ENCODE results near the gene HES3.

The HES3 gene

DNA sequence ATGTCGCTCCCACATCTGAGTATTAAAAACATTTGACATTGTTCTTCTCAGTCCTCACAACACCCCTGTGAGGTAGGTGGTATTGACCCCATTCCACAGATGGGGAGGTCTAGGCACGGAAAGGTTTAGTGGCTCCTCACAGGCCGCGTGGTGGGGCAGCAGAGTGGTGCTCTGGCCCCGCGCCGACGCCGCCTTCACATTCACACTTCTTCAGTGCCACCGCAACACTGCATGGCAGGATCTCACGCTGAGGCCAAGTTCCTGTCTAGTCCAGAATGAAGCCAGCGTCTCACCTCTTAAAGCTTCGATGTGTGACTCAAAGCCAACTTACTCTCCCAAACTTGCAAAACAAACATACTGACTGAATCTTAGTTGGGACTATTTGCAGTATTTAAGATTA, 20.4 kb upstream of the HES3 start:
- Histone ChIP-seq H3K4me1 (ENCODE audit: insufficient read depth, low read length) (no peaks in the 10 kb centered on the region), H3K36me3 (ENCODE audit: insufficient read depth, low read depth, low read length) (peaks cover 82% of the 10 kb centered on the region), H3K9ac (ENCODE audit: low read depth, low read length) (no peak overlapping the region), H3K27me3 (ENCODE audit: insufficient read depth, low read length) (no peaks in the 10 kb centered on the region), H3K9me3 (ENCODE audit: insufficient read depth, low read depth, low read length) (no peaks in the 10 kb centered on the region), H3K27ac (ENCODE audit: low read length) (no peak overlapping the region), H3K4me3 (ENCODE audit: low read length) (no peak overlapping the region)

- Histone ChIP-seq H3K9ac (ENCODE audit: low read depth, low read length) (no peak overlapping the region), H3K4me3 (ENCODE audit: low read length) (no peak overlapping the region), H3K36me3 (ENCODE audit: insufficient read depth, low read depth, low read length) (peaks cover 90% of the 10 kb centered on the region), H3K27ac (ENCODE audit: low read length) (no peak overlapping the region), H3K27me3 (ENCODE audit: insufficient read depth, low read length) (no peaks in the 10 kb centered on the region), H3K4me1 (ENCODE audit: insufficient read depth, low read length) (no peaks in the 10 kb centered on the region), H3K9me3 (ENCODE audit: insufficient read depth, low read depth, low read length) (no peaks in the 10 kb centered on the region)
These were observed 19.3 kb upstream of the HES3 start for GRCh38 chr1:6224718-6225117.

- H3K36me3 ChIP-seq (ENCODE audit: insufficient read depth, low read depth, low read length): peaks cover 94% of the 10 kb centered on the region
These were observed 18.3 kb upstream of the HES3 start for GRCh38 chr1:6225651-6226050.

DNA sequence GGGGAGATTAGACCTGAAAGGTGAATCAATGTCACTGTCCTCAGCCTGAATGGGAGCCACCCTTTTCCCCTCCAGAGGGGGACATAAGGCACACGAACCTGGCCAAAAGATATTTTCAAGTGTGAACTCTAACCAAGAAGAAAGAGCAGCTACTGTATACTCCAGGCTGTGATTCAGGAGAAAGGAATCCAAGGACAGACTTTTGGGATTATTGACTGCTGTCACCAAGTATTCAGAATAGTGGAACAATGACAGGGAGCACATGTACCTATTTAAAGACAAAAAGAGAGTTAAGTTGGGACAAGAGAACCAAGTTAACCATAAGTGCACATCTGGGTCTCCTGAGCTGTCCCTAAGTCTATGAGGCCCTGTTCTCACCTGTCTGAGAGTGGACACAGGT, 10.6 kb upstream of the HES3 start:
- Histone ChIP-seq H3K4me3 (ENCODE audit: low read length) (no peak overlapping the region), H3K4me1 (ENCODE audit: insufficient read depth, low read length) (peaks cover 10% of the 10 kb centered on the region; the same call in 1 of the 2 replicates), H3K27me3 (ENCODE audit: insufficient read depth, low read length) (no peaks in the 10 kb centered on the region), H3K36me3 (ENCODE audit: insufficient read depth, low read depth, low read length) (peaks cover 57% of the 10 kb centered on the region), H3K9ac (ENCODE audit: low read depth, low read length) (peak overlapping the region; percentile 32; the same call in 1 of the 2 replicates), H3K27ac (ENCODE audit: low read length) (no peak overlapping the region), H3K9me3 (ENCODE audit: insufficient read depth, low read depth, low read length) (no peaks in the 10 kb centered on the region)

More at GRCh38 chr1:6225651-6226050, 18.3 kb upstream of the HES3 start:
- Histone ChIP-seq H3K9ac (ENCODE audit: low read depth, low read length) (no peak overlapping the region), H3K4me3 (ENCODE audit: low read length) (no peak overlapping the region), H3K9me3 (ENCODE audit: insufficient read depth, low read depth, low read length) (no peaks in the 10 kb centered on the region), H3K27me3 (ENCODE audit: insufficient read depth, low read length) (no peaks in the 10 kb centered on the region), H3K27ac (ENCODE audit: low read length) (no peak overlapping the region), H3K4me1 (ENCODE audit: insufficient read depth, low read length) (no peaks in the 10 kb centered on the region)

GRCh38 chr1:6234502-6235295, 9.3 kb upstream of the HES3 start:
- Histone ChIP-seq H3K27ac (ENCODE audit: low read length) (no peak overlapping the region), H3K4me3 (ENCODE audit: low read length) (peak overlapping the region; percentile 88), H3K9ac (ENCODE audit: low read depth, low read length) (peak overlapping the region; percentile 94)

GRCh38 chr1:6235296-6235677, 8.7 kb upstream of the HES3 start:
- no peaks in the 10 kb centered on the region for H3K9me3 ChIP-seq (ENCODE audit: insufficient read depth, low read depth, low read length)
- H3K4me3 ChIP-seq (ENCODE audit: low read length): peak overlapping the region; percentile 88
- peaks cover 40% of the 10 kb centered on the region for H3K36me3 ChIP-seq (ENCODE audit: insufficient read depth, low read depth, low read length)
- no peak overlapping the region for H3K27ac ChIP-seq (ENCODE audit: low read length)
- peaks cover 3% of the 10 kb centered on the region for H3K27me3 ChIP-seq (ENCODE audit: insufficient read depth, low read length)
- peaks cover 24% of the 10 kb centered on the region; the same call in 1 of the 2 replicates for H3K4me1 ChIP-seq (ENCODE audit: insufficient read depth, low read length)
- H3K9ac ChIP-seq (ENCODE audit: low read depth, low read length): peak overlapping the region; percentile 94

More at GRCh38 chr1:6234502-6235295, 9.3 kb upstream of the HES3 start:
- Histone ChIP-seq H3K36me3 (ENCODE audit: insufficient read depth, low read depth, low read length) (peaks cover 46% of the 10 kb centered on the region), H3K9me3 (ENCODE audit: insufficient read depth, low read depth, low read length) (no peaks in the 10 kb centered on the region), H3K4me1 (ENCODE audit: insufficient read depth, low read length) (peaks cover 18% of the 10 kb centered on the region; the same call in 1 of the 2 replicates), H3K27me3 (ENCODE audit: insufficient read depth, low read length) (no peaks in the 10 kb centered on the region)

DNA sequence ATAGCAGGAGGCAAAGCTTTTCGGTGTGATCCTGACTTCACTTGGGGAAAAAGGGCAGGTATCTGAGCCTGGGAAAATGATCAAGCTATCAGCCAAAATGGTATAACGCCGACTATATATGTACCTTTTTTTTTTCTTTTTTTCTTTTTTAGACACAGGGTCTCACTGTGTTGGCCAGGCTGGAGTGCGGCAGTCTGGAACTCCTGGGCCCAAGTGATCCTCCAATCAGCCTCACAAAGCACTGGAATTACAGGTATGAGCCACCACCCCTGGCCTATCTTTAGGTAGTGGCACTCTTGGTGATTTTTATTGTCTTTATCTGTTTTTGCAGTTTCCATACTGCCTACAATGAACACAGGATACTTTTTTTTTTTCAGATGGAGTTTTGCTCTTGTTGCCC, 6.9 kb upstream of the HES3 start:
- peaks cover 36% of the 10 kb centered on the region for H3K4me1 ChIP-seq (ENCODE audit: insufficient read depth, low read length)
- no peaks in the 10 kb centered on the region for H3K9me3 ChIP-seq (ENCODE audit: insufficient read depth, low read depth, low read length)

GRCh38 chr1:6239213-6239752, 4.7 kb upstream of the HES3 start:
- peak overlapping the region; percentile 99 for H3K27ac ChIP-seq (ENCODE audit: low read length)
- peaks cover 32% of the 10 kb centered on the region for H3K27me3 ChIP-seq (ENCODE audit: insufficient read depth, low read length)
- H3K4me1 ChIP-seq (ENCODE audit: insufficient read depth, low read length): peaks cover 46% of the 10 kb centered on the region
- H3K4me3 ChIP-seq (ENCODE audit: low read length): peak overlapping the region; percentile 64
- peaks cover 2% of the 10 kb centered on the region; the same call in 1 of the 2 replicates for H3K36me3 ChIP-seq (ENCODE audit: insufficient read depth, low read depth, low read length)
- H3K9me3 ChIP-seq (ENCODE audit: insufficient read depth, low read depth, low read length): no peaks in the 10 kb centered on the region
- peak overlapping the region; percentile 88 for H3K9ac ChIP-seq (ENCODE audit: low read depth, low read length)

More for the DNA sequence above, 6.9 kb upstream of the HES3 start:
- H3K27me3 ChIP-seq (ENCODE audit: insufficient read depth, low read length): peaks cover 15% of the 10 kb centered on the region
- no peak overlapping the region for H3K27ac ChIP-seq (ENCODE audit: low read length)
- H3K9ac ChIP-seq (ENCODE audit: low read depth, low read length): no peak overlapping the region
- no peak overlapping the region for H3K4me3 ChIP-seq (ENCODE audit: low read length)
- peaks cover 22% of the 10 kb centered on the region for H3K36me3 ChIP-seq (ENCODE audit: insufficient read depth, low read depth, low read length)

- peak overlapping the region; percentile 88 for H3K9ac ChIP-seq (ENCODE audit: low read depth, low read length)
- H3K4me1 ChIP-seq (ENCODE audit: insufficient read depth, low read length): peaks cover 41% of the 10 kb centered on the region
- H3K4me3 ChIP-seq (ENCODE audit: low read length): peak overlapping the region; percentile 64; the same call in 1 of the 2 replicates
- H3K36me3 ChIP-seq (ENCODE audit: insufficient read depth, low read depth, low read length): no peaks in the 10 kb centered on the region
- peak overlapping the region; percentile 99 for H3K27ac ChIP-seq (ENCODE audit: low read length)
- H3K27me3 ChIP-seq (ENCODE audit: insufficient read depth, low read length): peaks cover 37% of the 10 kb centered on the region
- no peaks in the 10 kb centered on the region for H3K9me3 ChIP-seq (ENCODE audit: insufficient read depth, low read depth, low read length)
These were observed 3.8 kb upstream of the HES3 start for GRCh38 chr1:6239950-6240768.

DNA sequence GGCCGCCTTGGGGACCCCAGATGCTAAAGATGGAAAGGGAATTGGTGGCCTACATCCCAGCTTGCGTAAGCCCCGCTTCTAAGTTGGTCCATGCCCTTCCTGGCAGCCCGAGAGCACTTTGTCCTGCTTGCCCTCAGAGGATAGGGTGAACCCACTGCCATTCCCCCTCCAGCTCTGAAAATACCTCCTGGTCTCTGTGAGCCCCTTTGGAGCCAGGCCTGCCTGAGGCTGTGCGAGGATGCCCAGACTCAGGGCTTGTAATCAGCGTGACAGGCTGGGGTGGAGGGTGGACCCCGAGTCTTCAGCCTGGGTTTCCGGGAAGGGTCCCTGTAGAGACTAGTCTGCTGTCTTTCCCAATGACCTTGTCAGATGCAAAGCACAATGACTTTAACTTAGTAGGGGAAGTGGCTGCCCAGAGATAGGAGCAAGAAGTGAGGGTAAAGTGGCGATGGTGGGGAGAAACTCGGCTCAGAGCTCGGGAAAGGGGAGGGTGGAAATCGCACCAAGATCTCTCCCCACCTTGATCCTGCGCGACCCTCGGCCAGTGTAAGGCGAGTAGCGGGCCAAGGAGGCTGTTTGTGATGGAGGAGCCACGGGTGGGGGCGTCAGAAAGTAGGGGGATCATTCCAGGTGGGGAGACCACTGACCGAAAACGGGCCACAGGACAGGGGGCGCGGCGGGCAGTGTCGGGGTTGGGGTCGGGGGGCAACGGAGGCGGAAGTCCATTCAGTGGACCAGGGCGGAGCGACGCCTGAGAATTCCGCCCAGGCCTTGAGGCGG, 2.7 kb upstream of the HES3 start:
- Histone ChIP-seq H3K4me1 (ENCODE audit: insufficient read depth, low read length) (peaks cover 41% of the 10 kb centered on the region), H3K36me3 (ENCODE audit: insufficient read depth, low read depth, low read length) (no peaks in the 10 kb centered on the region), H3K9ac (ENCODE audit: low read depth, low read length) (peak overlapping the region; percentile 88; the same call in 1 of the 2 replicates), H3K27ac (ENCODE audit: low read length) (peak overlapping the region; percentile 52), H3K4me3 (ENCODE audit: low read length) (peak overlapping the region; percentile 43), H3K27me3 (ENCODE audit: insufficient read depth, low read length) (peaks cover 40% of the 10 kb centered on the region), H3K9me3 (ENCODE audit: insufficient read depth, low read depth, low read length) (no peaks in the 10 kb centered on the region)

Data from iPS-20b (cell line).